Osteocyte (in vitro differentiated cells): ENCODE results near the gene ATXN2. TPM values are rescaled to one million over a fixed set of nuclear protein-coding genes. Genes with fewer than 3 reads are reported as not detected.
A peak's percentile ranks its signal among the peaks of the same experiment; 100 is the strongest.

Experiments
- DNase-seq: peaks from one replicate; pipeline ENCODE4 v3.0.0; 2021; ENCODE audit warnings: mixed read lengths; ENCODE audit not compliant: unreplicated experiment; ENCODE audit errors: extremely low spot score
- H3K27ac Mint-ChIP-seq: one replicate; pipeline ENCODE4 v1.8.0; 2021; ENCODE audit warnings: mild to moderate bottlenecking, mixed read lengths; ENCODE audit not compliant: unreplicated experiment
- H3K27me3 Mint-ChIP-seq: one replicate; pipeline ENCODE4 v1.8.0; 2021; ENCODE audit warnings: mixed read lengths; ENCODE audit not compliant: unreplicated experiment
- H3K36me3 Mint-ChIP-seq: one replicate; pipeline ENCODE4 v1.8.0; 2021; ENCODE audit warnings: mixed read lengths; ENCODE audit not compliant: unreplicated experiment
- H3K4me1 Mint-ChIP-seq: one replicate; pipeline ENCODE4 v1.8.0; 2021; ENCODE audit warnings: mixed read lengths; ENCODE audit not compliant: unreplicated experiment
- H3K4me3 Mint-ChIP-seq: one replicate; pipeline ENCODE4 v1.8.0; 2021; ENCODE audit warnings: mild to moderate bottlenecking, moderate library complexity, mixed read lengths; ENCODE audit not compliant: unreplicated experiment
- H3K9me3 Mint-ChIP-seq: one replicate; pipeline ENCODE4 v1.8.0; 2021; ENCODE audit warnings: mixed read lengths; ENCODE audit not compliant: unreplicated experiment
- total RNA-seq: library from RNA; stranded (reverse); gene quantifications from 2 replicates; pipeline ENCODE4 v1.2.1, GENCODE V29; 2021
- TF ChIP-seq, protein P1 (sequence below): fragments of 200-600 bp; sonication (generic); IDR thresholded peaks from 2 replicates; pipeline ENCODE4 v1.5.0; 2021; ENCODE audit warnings: antibody characterized with exemption, mild to moderate bottlenecking, moderate library complexity

Gene ATXN2
- total RNA-seq, 1 donor from 2014 or later: 78.9 TPM

DNA sequence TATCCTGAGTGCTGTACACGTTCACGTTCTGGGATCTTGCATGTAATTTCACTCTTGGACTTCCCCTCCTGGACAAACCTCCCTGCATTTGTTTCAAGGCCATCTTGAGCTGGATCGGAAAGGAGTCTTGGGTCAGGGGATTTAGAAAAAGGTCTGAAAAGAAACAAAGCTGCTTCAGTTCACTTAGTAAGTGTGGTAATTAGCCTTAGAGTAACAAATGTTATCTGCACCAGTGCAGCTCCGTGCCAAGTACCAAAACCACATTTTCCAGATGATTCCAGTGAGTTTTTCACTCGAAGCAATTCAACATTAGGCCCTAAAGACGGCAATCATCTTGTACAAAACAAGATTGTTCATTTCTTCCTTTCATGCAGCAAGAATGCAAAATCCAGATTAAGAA is 39.4 kb upstream of the ATXN2 start:
- no peak for DNase-seq
- Mint-ChIP-seq H3K27ac (no peak overlapping the region), H3K4me1 (peaks cover 23% of the 10 kb centered on the region), H3K27me3 (no peaks in the 10 kb centered on the region), H3K9me3 (no peaks in the 10 kb centered on the region), H3K4me3 (no peak overlapping the region), H3K36me3 (peaks cover 19% of the 10 kb centered on the region)
- TF ChIP-seq, protein P1, sequence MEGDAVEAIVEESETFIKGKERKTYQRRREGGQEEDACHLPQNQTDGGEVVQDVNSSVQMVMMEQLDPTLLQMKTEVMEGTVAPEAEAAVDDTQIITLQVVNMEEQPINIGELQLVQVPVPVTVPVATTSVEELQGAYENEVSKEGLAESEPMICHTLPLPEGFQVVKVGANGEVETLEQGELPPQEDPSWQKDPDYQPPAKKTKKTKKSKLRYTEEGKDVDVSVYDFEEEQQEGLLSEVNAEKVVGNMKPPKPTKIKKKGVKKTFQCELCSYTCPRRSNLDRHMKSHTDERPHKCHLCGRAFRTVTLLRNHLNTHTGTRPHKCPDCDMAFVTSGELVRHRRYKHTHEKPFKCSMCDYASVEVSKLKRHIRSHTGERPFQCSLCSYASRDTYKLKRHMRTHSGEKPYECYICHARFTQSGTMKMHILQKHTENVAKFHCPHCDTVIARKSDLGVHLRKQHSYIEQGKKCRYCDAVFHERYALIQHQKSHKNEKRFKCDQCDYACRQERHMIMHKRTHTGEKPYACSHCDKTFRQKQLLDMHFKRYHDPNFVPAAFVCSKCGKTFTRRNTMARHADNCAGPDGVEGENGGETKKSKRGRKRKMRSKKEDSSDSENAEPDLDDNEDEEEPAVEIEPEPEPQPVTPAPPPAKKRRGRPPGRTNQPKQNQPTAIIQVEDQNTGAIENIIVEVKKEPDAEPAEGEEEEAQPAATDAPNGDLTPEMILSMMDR: no peak

DNA sequence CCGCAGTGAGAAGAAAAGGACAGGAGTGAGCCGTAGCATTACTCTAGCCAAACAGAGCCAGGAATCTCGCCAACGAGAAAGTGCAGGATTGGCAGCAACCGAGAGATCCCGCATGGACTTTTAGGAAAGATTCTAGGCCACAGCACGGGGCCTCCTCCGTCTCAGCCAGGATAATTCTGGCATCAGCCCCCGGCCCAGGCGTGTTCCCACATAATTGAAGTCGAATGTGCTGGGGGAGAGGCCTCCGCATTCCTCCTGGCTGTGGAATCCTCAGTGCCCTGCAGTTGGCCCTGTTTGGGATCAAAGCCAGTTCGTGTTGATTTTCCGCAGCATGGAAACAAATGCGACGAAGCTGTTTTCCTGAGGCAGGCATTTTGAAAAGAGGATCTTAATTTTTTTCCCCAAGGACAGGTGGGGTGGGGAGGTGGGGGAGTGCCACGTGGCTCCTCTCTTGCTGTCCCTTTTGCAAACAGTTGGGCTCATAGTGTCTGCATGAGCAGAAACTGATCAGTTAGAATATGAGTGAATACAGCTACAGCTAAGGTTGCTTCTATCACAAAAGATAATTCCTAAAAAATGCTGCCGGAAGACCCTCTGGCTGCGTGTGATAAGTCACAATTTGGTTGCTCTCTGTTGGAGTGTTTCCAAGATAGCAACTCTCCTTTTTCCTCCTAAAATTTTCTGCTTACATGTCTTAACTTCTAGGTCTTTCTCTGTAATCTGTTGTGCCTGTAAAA is 37.3 kb upstream of the ATXN2 start:
- peak overlapping the region; percentile 86 for H3K27ac Mint-ChIP-seq
- no peaks in the 10 kb centered on the region for H3K27me3 Mint-ChIP-seq
- DNase-seq: peak; percentile 84
- TF ChIP-seq, protein P1: no peak
- peak overlapping the region; percentile 47 for H3K4me3 Mint-ChIP-seq
- H3K36me3 Mint-ChIP-seq: peaks cover 8% of the 10 kb centered on the region
- peaks cover 23% of the 10 kb centered on the region for H3K4me1 Mint-ChIP-seq
- H3K9me3 Mint-ChIP-seq: no peaks in the 10 kb centered on the region

DNA sequence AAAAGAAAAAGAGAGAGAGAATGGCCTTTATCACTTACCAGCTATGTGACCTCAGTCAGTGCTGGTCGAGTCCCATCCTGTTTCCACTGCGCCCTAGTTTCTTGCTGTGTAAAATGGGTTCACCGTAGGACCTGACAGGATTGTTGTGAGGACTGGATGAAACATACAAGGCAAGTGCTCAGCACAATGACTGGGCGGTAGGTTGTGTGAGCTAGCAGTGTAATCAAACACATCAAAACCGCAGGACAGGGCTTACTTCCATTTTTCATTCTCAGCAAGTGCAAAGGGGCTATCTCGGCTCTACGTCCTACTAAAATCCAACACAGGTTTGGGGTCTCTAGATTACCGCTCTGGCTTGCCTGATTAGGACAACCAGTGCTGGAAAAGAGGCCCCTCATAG is 36.4 kb upstream of the ATXN2 start:
- Mint-ChIP-seq H3K27me3 (no peaks in the 10 kb centered on the region), H3K4me1 (peaks cover 23% of the 10 kb centered on the region), H3K27ac (peak overlapping the region; percentile 86), H3K9me3 (no peaks in the 10 kb centered on the region), H3K36me3 (peaks cover 8% of the 10 kb centered on the region), H3K4me3 (no peak overlapping the region)
- no peak for DNase-seq
- TF ChIP-seq, protein P1: no peak

DNA sequence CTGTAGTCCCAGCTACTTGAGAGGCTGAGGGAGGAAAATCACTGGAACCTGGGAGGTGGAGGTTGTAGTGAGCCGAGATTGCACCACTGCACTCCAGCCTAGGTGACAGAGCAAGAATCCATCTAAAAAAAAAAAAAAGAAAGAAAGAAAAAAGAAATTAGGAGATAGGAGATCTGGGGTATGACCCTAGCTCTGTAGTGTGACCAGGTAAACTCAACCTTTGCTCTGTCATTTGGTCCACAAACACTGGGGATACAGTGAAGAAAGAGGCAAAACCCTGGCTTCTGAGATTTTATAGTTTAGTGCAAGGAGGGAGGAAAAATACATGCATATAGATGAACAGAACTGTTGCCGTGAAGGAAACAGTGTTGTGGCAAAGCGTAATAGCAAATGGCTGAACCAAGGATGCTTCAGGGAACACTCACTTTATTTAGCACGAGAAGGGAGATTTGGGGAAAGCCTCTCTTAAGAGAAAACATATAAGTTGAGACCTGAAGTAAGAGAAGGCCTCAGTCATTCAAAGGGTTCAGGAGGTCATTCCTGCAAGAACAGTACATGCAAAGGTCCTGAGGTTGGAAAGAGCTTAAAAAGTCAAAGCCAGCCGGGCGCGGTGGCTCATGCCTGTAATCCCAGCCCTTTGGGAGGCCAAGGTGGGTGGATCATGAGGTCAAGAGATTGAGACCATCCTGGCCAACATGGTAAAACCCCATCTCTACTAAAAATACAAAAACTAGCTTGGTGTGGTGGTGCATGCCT is 29.6 kb upstream of the ATXN2 start:
- no peaks in the 10 kb centered on the region for H3K9me3 Mint-ChIP-seq
- no peak for DNase-seq
- no peaks in the 10 kb centered on the region for H3K27me3 Mint-ChIP-seq
- TF ChIP-seq, protein P1: no peak
- no peak overlapping the region for H3K4me3 Mint-ChIP-seq
- no peaks in the 10 kb centered on the region for H3K36me3 Mint-ChIP-seq
- no peak overlapping the region for H3K27ac Mint-ChIP-seq
- no peaks in the 10 kb centered on the region for H3K4me1 Mint-ChIP-seq

GRCh38 chr12:111626230-111626629 is 27.1 kb upstream of the ATXN2 start:
- Mint-ChIP-seq H3K36me3 (no peaks in the 10 kb centered on the region), H3K4me1 (no peaks in the 10 kb centered on the region), H3K4me3 (no peak overlapping the region), H3K27ac (no peak overlapping the region), H3K9me3 (no peaks in the 10 kb centered on the region), H3K27me3 (no peaks in the 10 kb centered on the region)
- DNase-seq: no peak
- TF ChIP-seq, protein P1: no peak
